Measurements from ENCODE around the gene ECI1.
A peak's percentile ranks its signal among the peaks of the same experiment; 100 is the strongest.

The ECI1 gene

GRCh38 chr16:2196162-2196980 is 55.0 kb downstream of the ECI1 start, which contains the start of gene CASKIN1:
Gene CASKIN1, minus strand, starts transcription at chr16:2196605. Its CDS starts 173 bp downstream, at chr16:2196432.
- DNase-seq = peak in 2 of 56 donors; percentile 52 to 58

DNA sequence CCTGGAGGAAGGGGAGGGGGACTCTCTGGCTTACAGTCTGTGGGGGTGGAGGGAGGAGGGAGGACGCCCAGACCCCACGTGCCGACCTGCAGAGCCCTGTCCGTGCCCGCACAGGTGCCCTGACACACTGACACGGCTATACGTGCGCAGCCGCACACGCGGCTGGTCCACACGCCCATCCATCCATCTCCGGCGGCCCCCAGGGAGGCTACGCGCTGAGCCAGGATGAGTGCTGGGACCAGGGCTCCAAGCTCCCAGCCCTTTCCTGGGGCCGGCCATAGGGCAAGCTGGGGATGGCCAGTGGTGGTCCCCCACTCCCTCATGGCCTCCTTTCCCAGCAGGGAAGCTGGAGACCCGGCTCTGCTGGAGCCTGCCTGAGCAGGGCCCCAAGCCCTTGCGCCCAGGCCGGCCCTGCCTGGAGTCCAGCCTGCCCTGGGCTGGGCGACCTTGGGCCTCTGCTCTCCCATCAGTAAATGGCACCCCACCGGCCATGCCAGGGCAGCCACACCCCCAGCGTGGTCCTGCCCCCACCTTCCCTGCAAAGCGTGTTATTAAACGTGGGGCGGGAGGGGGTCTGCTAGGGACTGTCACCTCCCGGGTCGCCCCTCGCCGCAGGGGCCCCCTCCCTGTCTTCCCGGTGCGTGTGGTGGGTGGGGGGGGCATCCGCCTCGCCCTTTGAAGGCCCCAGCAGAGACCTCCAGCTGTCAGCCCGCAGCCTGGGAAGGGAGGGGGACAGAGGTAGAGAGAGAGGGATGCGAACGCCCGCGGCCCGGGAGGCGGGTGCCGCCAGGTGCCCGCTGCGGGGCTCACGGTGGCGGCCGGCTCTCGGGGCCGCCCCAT is 55.8 kb downstream of the ECI1 start:
- no peak for DNase-seq

- no peak for DNase-seq
Measured at GRCh38 chr16:2194852-2195321, 56.5 kb downstream of the ECI1 start.

DNA sequence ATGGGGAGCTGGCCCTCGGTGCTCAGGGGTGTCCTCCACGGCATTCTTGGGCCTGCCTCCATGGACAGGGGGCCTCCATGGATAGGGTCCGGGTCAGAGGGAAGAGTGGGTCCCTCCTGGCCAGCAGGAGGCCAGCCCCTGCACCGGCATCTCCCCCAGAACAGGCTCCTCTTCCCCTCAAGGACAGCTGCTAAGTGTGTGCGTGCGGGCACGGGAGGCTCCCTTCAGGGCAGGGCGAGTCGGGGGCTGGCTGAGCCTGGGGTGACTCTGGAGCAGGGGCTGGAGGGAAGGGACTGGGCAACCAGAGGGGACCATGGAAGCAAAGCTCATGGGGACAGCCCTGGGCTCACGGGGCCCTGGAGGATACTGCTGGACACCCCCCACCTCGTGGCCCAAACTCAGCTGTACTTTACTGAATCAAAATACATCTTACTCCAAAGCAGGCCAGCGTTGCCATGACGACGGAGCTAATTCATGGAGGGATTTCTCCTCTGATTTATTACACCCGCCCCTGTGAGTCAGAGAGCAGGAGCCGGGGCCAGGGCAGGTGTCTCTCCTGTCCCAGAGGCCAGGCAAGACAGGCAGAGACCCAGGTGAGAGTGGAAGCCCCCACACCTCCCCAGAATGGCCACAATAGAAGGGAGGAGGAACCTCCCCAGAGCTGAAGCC is 57.1 kb downstream of the ECI1 start:
- peak in 5 of 56 donors; percentile 10 to 63 (median 28) for DNase-seq

GRCh38 chr16:2191446-2191706 is 60.0 kb downstream of the ECI1 start:
- peak in 7 of 56 donors; percentile 35 to 55 (median 51) for DNase-seq

- peak in 42 of 56 donors; percentile 5 to 77 (median 44) for DNase-seq
Measured at GRCh38 chr16:2190659-2191445, 60.5 kb downstream of the ECI1 start.

- DNase-seq = no peak
Measured at GRCh38 chr16:2190002-2190658, 61.3 kb downstream of the ECI1 start.

Measured in nucleus accumbens (tissue), 56 donors.